Liver (tissue), 3 donors: ENCODE measurements around the gene CELF1.

Experiments used
- ATF3 ChIP-seq: IDR thresholded peaks from 2 replicates; pipeline ENCODE4 v1.6.1; 2016; ENCODE audit warnings: antibody characterized with exemption
- CTCF ChIP-seq: fragments of 150-350 bp; IDR thresholded peaks from 2 replicates; pipeline ENCODE4 v1.5.1; 2017; ENCODE audit warnings: improper control_type of control experiment, low read depth, low read length; ENCODE audit not compliant: missing input control
- EGR1 ChIP-seq, 2 donors: IDR thresholded peaks; 2 replicates each; pipeline ENCODE4 v1.6.1; 2016 to 2018; ENCODE audit warnings: antibody characterized with exemption in 2 of 2, low read depth in 2 of 2
- FOXA1 ChIP-seq: IDR thresholded peaks from 2 replicates; pipeline ENCODE4 v1.6.1; 2016; ENCODE audit warnings: antibody characterized with exemption
- GABPA ChIP-seq, 2 donors: IDR thresholded peaks in 1 of 2; conservative IDR thresholded peaks in 1 of 2; 2 replicates each; pipeline ENCODE4 v1.6.1; 2016; ENCODE audit warnings: antibody characterized with exemption in 2 of 2, mild to moderate bottlenecking in 1 of 2, moderate library complexity in 1 of 2
- JUND ChIP-seq, 2 donors: IDR thresholded peaks; 2 replicates each; pipeline ENCODE4 v1.6.1; 2016; ENCODE audit warnings: antibody characterized with exemption in 2 of 2
- MAX ChIP-seq: IDR thresholded peaks from 2 replicates; pipeline ENCODE4 v1.6.1; 2016; ENCODE audit warnings: antibody characterized with exemption
- RAD21 ChIP-seq, 2 donors: IDR thresholded peaks; 2 replicates each; pipeline ENCODE4 v1.6.1; 2016; ENCODE audit warnings: antibody characterized with exemption in 2 of 2, mild to moderate bottlenecking in 2 of 2
- REST ChIP-seq: IDR thresholded peaks from 2 replicates; pipeline ENCODE4 v1.6.1; 2016; ENCODE audit warnings: antibody characterized with exemption, mild to moderate bottlenecking
- TAF1 ChIP-seq: conservative IDR thresholded peaks from 2 replicates; pipeline ENCODE4 v1.6.1; 2016; ENCODE audit warnings: antibody characterized with exemption, mild to moderate bottlenecking
- YY1 ChIP-seq: IDR thresholded peaks from 2 replicates; pipeline ENCODE4 v1.6.1; 2016; ENCODE audit warnings: antibody characterized with exemption, mild to moderate bottlenecking
- donor health status: healthy.
- donor health status: healthy.

GRCh38 chr11:47483457-47483856, 69.5 kb downstream of the CELF1 start:
- no peak for TF ChIP-seq TAF1
- TF ChIP-seq EGR1 (IDR thresholded peaks at IDR 0.05; ENCODE audit: low read depth in 2 of 2): no peak
- TF ChIP-seq REST: no peak
- TF ChIP-seq CTCF: no peak
- no peak for TF ChIP-seq FOXA1
- no peak for TF ChIP-seq YY1
- TF ChIP-seq JUND (IDR thresholded peaks at IDR 0.05): no peak
- no peak for TF ChIP-seq MAX
- no peak for TF ChIP-seq ATF3
- no peak for TF ChIP-seq RAD21 (IDR thresholded peaks at IDR 0.05)
- TF ChIP-seq GABPA (IDR thresholded peaks at IDR 0.05 in 1 of 2, conservative IDR thresholded peaks at IDR 0.05 in 1 of 2): no peak
